Stimulated activated CD8-positive, alpha-beta memory T cell treated with anti-CD3 and anti-CD28 coated beads, Interleukin-15, amount 100 ng/mL, for 48 hours (primary cell): ENCODE results near the gene BHLHE23.
"Not testable (repeated sequence)": the region's sequence is repeated elsewhere in the genome, so short reads cannot be mapped to it uniquely, and the experiment has no call there.

Experiments used
- DNase-seq, 2 donors: peaks; one replicate each; pipeline ENCODE4 v3.0.0-alpha.2; 2020; ENCODE audit warnings: low read depth in 2 of 2

BHLHE23 gene

GRCh38 chr20:62961310-62961783 is 45.4 kb downstream of the BHLHE23 start:
- DNase-seq = no peak

GRCh38 chr20:62960446-62961309 is 46.1 kb downstream of the BHLHE23 start:
- DNase-seq = not testable (repeated sequence)

GRCh38 chr20:62959998-62960436 is 46.7 kb downstream of the BHLHE23 start:
- DNase-seq = no peak

GRCh38 chr20:62959101-62959971 is 47.4 kb downstream of the BHLHE23 start:
- no peak for DNase-seq

- no peak for DNase-seq
These were observed 48.2 kb downstream of the BHLHE23 start for GRCh38 chr20:62958388-62959100.

GRCh38 chr20:62957136-62958117 is 49.3 kb downstream of the BHLHE23 start:
- DNase-seq = no peak

GRCh38 chr20:62956387-62957135 is 50.2 kb downstream of the BHLHE23 start:
- DNase-seq = no peak
